Measurements from ENCODE around the gene KIAA0930.

The KIAA0930 gene

GRCh38 chr22:45185718-45186514, 54.8 kb downstream of the KIAA0930 start:
- Histone ChIP-seq H3K27ac (ENCODE audit: low read length) (no peak overlapping the region), H3K27me3 (ENCODE audit: control insufficient read depth in 1 of 2, insufficient read depth in 2 of 2, low read length in 2 of 2) (no peaks in the 10 kb centered on the region), H3K9me3 (ENCODE audit: control insufficient read depth in 2 of 2, low read length in 2 of 2) (no peaks in the 10 kb centered on the region), H3K36me3 (ENCODE audit: control insufficient read depth in 2 of 2, insufficient read depth in 2 of 2, low read length in 2 of 2) (peaks cover 32 to 33% of the 10 kb centered on the region in 2 donors), H3K4me3 (ENCODE audit: low read length in 2 of 2) (no peak overlapping the region), H3K9ac (ENCODE audit: low read length in 2 of 2) (no peak overlapping the region), H3K4me1 (ENCODE audit: control insufficient read depth, insufficient read depth, low read length) (no peaks in the 10 kb centered on the region)

GRCh38 chr22:45183974-45184373, 56.7 kb downstream of the KIAA0930 start:
- Histone ChIP-seq H3K27ac (ENCODE audit: low read length) (no peak overlapping the region), H3K4me1 (ENCODE audit: control insufficient read depth, insufficient read depth, low read length) (no peaks in the 10 kb centered on the region), H3K4me3 (ENCODE audit: low read length in 2 of 2) (no peak overlapping the region), H3K36me3 (ENCODE audit: control insufficient read depth in 2 of 2, insufficient read depth in 2 of 2, low read length in 2 of 2) (peaks cover 36 to 40% of the 10 kb centered on the region in 2 donors), H3K27me3 (ENCODE audit: control insufficient read depth in 1 of 2, insufficient read depth in 2 of 2, low read length in 2 of 2) (no peaks in the 10 kb centered on the region), H3K9me3 (ENCODE audit: control insufficient read depth in 2 of 2, low read length in 2 of 2) (no peaks in the 10 kb centered on the region), H3K9ac (ENCODE audit: low read length in 2 of 2) (no peak overlapping the region)

- Histone ChIP-seq H3K36me3 (ENCODE audit: control insufficient read depth in 2 of 2, insufficient read depth in 2 of 2, low read length in 2 of 2) (peaks cover 36 to 44% of the 10 kb centered on the region in 2 donors), H3K27ac (ENCODE audit: low read length) (no peak overlapping the region), H3K4me3 (ENCODE audit: low read length in 2 of 2) (no peak overlapping the region), H3K9me3 (ENCODE audit: control insufficient read depth in 2 of 2, low read length in 2 of 2) (no peaks in the 10 kb centered on the region), H3K27me3 (ENCODE audit: control insufficient read depth in 1 of 2, insufficient read depth in 2 of 2, low read length in 2 of 2) (no peaks in the 10 kb centered on the region), H3K9ac (ENCODE audit: low read length in 2 of 2) (no peak overlapping the region), H3K4me1 (ENCODE audit: control insufficient read depth, insufficient read depth, low read length) (no peaks in the 10 kb centered on the region)
Observed at GRCh38 chr22:45181766-45182165, 58.9 kb downstream of the KIAA0930 start.

GRCh38 chr22:45181240-45181639, 59.5 kb downstream of the KIAA0930 start:
- H3K9ac ChIP-seq (ENCODE audit: low read length in 2 of 2), result no peak overlapping the region
- H3K9me3 ChIP-seq (ENCODE audit: control insufficient read depth in 2 of 2, low read length in 2 of 2), result no peaks in the 10 kb centered on the region
- H3K36me3 ChIP-seq (ENCODE audit: control insufficient read depth in 2 of 2, insufficient read depth in 2 of 2, low read length in 2 of 2), result peaks cover 38 to 48% of the 10 kb centered on the region in 2 donors
- H3K27me3 ChIP-seq (ENCODE audit: control insufficient read depth in 1 of 2, insufficient read depth in 2 of 2, low read length in 2 of 2), result no peaks in the 10 kb centered on the region
- H3K27ac ChIP-seq (ENCODE audit: low read length), result no peak overlapping the region
- no peak overlapping the region for H3K4me3 ChIP-seq (ENCODE audit: low read length in 2 of 2)
- H3K4me1 ChIP-seq (ENCODE audit: control insufficient read depth, insufficient read depth, low read length), result no peaks in the 10 kb centered on the region

GRCh38 chr22:45180146-45180679, 60.5 kb downstream of the KIAA0930 start:
- H3K4me3 ChIP-seq (ENCODE audit: low read length in 2 of 2), result no peak overlapping the region
- H3K4me1 ChIP-seq (ENCODE audit: control insufficient read depth, insufficient read depth, low read length), result no peaks in the 10 kb centered on the region
- no peak overlapping the region for H3K9ac ChIP-seq (ENCODE audit: low read length in 2 of 2)
- no peaks in the 10 kb centered on the region for H3K9me3 ChIP-seq (ENCODE audit: control insufficient read depth in 2 of 2, low read length in 2 of 2)
- no peak overlapping the region for H3K27ac ChIP-seq (ENCODE audit: low read length)
- no peaks in the 10 kb centered on the region for H3K27me3 ChIP-seq (ENCODE audit: control insufficient read depth in 1 of 2, insufficient read depth in 2 of 2, low read length in 2 of 2)
- peaks cover 36 to 50% of the 10 kb centered on the region in 2 donors for H3K36me3 ChIP-seq (ENCODE audit: control insufficient read depth in 2 of 2, insufficient read depth in 2 of 2, low read length in 2 of 2)

GRCh38 chr22:45179276-45180049, 61.2 kb downstream of the KIAA0930 start:
- no peak overlapping the region for H3K27ac ChIP-seq (ENCODE audit: low read length)
- no peaks in the 10 kb centered on the region for H3K27me3 ChIP-seq (ENCODE audit: control insufficient read depth in 1 of 2, insufficient read depth in 2 of 2, low read length in 2 of 2)
- H3K4me3 ChIP-seq (ENCODE audit: low read length in 2 of 2), result no peak overlapping the region
- H3K4me1 ChIP-seq (ENCODE audit: control insufficient read depth, insufficient read depth, low read length), result no peaks in the 10 kb centered on the region
- H3K9me3 ChIP-seq (ENCODE audit: control insufficient read depth in 2 of 2, low read length in 2 of 2), result no peaks in the 10 kb centered on the region
- H3K9ac ChIP-seq (ENCODE audit: low read length in 2 of 2), result no peak overlapping the region
- H3K36me3 ChIP-seq (ENCODE audit: control insufficient read depth in 2 of 2, insufficient read depth in 2 of 2, low read length in 2 of 2), result peaks cover 34 to 48% of the 10 kb centered on the region in 2 donors

GRCh38 chr22:45172881-45173585, 67.7 kb downstream of the KIAA0930 start:
- Histone ChIP-seq H3K4me1 (ENCODE audit: control insufficient read depth, insufficient read depth, low read length) (no peaks in the 10 kb centered on the region), H3K36me3 (ENCODE audit: control insufficient read depth in 2 of 2, insufficient read depth in 2 of 2, low read length in 2 of 2) (peaks cover 56 to 62% of the 10 kb centered on the region in 2 donors)

GRCh38 chr22:45171830-45172229, 68.9 kb downstream of the KIAA0930 start:
- Histone ChIP-seq H3K4me3 (ENCODE audit: low read length in 2 of 2) (no peak overlapping the region), H3K4me1 (ENCODE audit: control insufficient read depth, insufficient read depth, low read length) (no peaks in the 10 kb centered on the region), H3K9ac (ENCODE audit: low read length in 2 of 2) (no peak overlapping the region), H3K36me3 (ENCODE audit: control insufficient read depth in 2 of 2, insufficient read depth in 2 of 2, low read length in 2 of 2) (peaks cover 55 to 56% of the 10 kb centered on the region in 2 donors), H3K27me3 (ENCODE audit: control insufficient read depth in 1 of 2, insufficient read depth in 2 of 2, low read length in 2 of 2) (no peaks in the 10 kb centered on the region), H3K9me3 (ENCODE audit: control insufficient read depth in 2 of 2, low read length in 2 of 2) (no peaks in the 10 kb centered on the region), H3K27ac (ENCODE audit: low read length) (no peak overlapping the region)

More at GRCh38 chr22:45172881-45173585, 67.7 kb downstream of the KIAA0930 start:
- no peak overlapping the region for H3K9ac ChIP-seq (ENCODE audit: low read length in 2 of 2)
- no peaks in the 10 kb centered on the region for H3K27me3 ChIP-seq (ENCODE audit: control insufficient read depth in 1 of 2, insufficient read depth in 2 of 2, low read length in 2 of 2)
- no peak overlapping the region for H3K4me3 ChIP-seq (ENCODE audit: low read length in 2 of 2)
- no peak overlapping the region for H3K27ac ChIP-seq (ENCODE audit: low read length)
- H3K9me3 ChIP-seq (ENCODE audit: control insufficient read depth in 2 of 2, low read length in 2 of 2), result no peaks in the 10 kb centered on the region

GRCh38 chr22:45169591-45170466, 70.9 kb downstream of the KIAA0930 start:
- H3K36me3 ChIP-seq (ENCODE audit: control insufficient read depth in 2 of 2, insufficient read depth in 2 of 2, low read length in 2 of 2), result peaks cover 45 to 49% of the 10 kb centered on the region in 2 donors
- H3K4me3 ChIP-seq (ENCODE audit: low read length in 2 of 2), result no peak overlapping the region
- no peak overlapping the region for H3K9ac ChIP-seq (ENCODE audit: low read length in 2 of 2)
- no peaks in the 10 kb centered on the region for H3K27me3 ChIP-seq (ENCODE audit: control insufficient read depth in 1 of 2, insufficient read depth in 2 of 2, low read length in 2 of 2)
- H3K9me3 ChIP-seq (ENCODE audit: control insufficient read depth in 2 of 2, low read length in 2 of 2), result no peaks in the 10 kb centered on the region
- H3K4me1 ChIP-seq (ENCODE audit: control insufficient read depth, insufficient read depth, low read length), result peaks cover 6% of the 10 kb centered on the region
- H3K27ac ChIP-seq (ENCODE audit: low read length), result no peak overlapping the region

- no peak overlapping the region for H3K27ac ChIP-seq (ENCODE audit: low read length)
- no peak overlapping the region for H3K4me3 ChIP-seq (ENCODE audit: low read length in 2 of 2)
- H3K9ac ChIP-seq (ENCODE audit: low read length in 2 of 2), result no peak overlapping the region
- peaks cover 27% of the 10 kb centered on the region in 2 donors for H3K36me3 ChIP-seq (ENCODE audit: control insufficient read depth in 2 of 2, insufficient read depth in 2 of 2, low read length in 2 of 2)
- H3K9me3 ChIP-seq (ENCODE audit: control insufficient read depth in 2 of 2, low read length in 2 of 2), result no peaks in the 10 kb centered on the region
- H3K4me1 ChIP-seq (ENCODE audit: control insufficient read depth, insufficient read depth, low read length), result peaks cover 20% of the 10 kb centered on the region
- H3K27me3 ChIP-seq (ENCODE audit: control insufficient read depth in 1 of 2, insufficient read depth in 2 of 2, low read length in 2 of 2), result no peaks in the 10 kb centered on the region
Observed at GRCh38 chr22:45166932-45167331, 73.8 kb downstream of the KIAA0930 start.

Measured in stomach smooth muscle (tissue), 2 donors.